HG03571 (cell line): ENCODE results near the gene CMTM7.
"Not testable (repeated sequence)": the region's sequence is repeated elsewhere in the genome, so short reads cannot be mapped to it uniquely, and the experiment has no call there.

Source experiments
- ATAC-seq: cut with Tn5 transposase; IDR thresholded peaks from one replicate; pipeline ENCODE4 v1.9.1; 2021; ENCODE audit not compliant: unreplicated experiment

CMTM7 gene

GRCh38 chr3:32381922-32382321 lies 9.7 kb upstream of the CMTM7 start:
- no peak for ATAC-seq

DNA sequence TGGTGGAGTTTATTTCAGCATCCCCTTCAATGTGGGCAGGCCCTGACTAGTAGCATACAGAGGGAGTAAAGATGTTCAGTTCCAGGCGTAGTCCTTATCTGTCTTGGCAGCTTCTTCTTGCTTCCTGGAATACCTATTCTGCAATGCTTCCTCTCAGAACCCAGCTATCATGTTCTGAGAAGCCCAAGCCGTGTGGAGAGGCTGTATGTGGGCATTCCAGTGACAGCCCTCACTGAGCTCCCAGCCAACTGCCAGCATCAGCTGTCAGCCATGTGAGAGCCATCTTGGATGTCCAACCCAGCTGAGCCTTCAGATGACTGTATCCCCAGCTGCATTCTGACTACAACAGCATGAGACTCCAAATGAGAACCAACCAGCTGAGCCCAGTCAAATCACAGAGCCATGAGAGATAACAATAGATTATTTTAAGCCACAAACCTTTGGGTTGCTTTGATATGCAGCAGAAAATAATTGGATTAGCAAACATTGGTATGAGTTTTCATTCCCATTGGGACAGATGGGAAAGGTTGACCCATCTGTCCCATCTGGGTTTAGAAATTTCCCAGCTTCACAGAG lies 8.4 kb upstream of the CMTM7 start:
- no peak for ATAC-seq

DNA sequence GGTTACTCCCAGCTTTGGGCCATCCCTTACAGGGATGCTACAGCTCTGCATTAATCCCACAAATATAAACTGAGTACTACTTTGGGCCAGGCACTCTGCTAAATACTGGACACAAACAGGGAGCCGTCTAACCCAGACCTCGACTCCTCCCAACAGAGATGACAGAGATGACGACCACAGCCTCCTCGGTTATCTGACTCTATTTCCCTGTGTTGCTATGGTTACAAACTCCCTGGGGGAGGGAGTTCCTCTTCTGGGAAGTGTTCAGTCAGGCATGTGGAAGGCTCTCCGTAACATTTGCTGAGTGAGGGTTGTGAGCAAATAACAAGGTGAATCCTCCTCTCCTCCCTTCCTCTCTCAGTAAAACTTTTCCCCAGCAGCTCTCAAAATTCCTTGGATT lies 6.7 kb upstream of the CMTM7 start:
- no peak for ATAC-seq

DNA sequence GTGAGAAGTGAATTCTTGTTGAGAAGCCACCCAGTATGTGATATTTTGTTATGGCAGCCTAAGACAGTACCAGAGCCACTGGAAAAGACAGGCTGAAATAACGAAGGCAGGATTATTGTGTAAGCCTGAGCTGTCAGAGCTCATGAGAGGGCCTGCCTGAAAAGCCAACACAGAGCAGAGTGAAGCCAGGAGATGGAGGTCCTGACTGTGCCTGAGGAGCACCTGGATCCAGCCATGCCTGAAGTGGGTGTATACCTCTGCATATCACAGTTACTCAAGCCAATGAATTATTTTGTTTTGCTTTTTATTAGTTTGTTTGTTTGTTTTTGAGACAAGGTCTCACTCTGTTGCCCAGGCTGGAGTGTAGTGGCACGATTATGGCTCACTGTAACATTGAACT lies 4.1 kb upstream of the CMTM7 start:
- no peak for ATAC-seq

DNA sequence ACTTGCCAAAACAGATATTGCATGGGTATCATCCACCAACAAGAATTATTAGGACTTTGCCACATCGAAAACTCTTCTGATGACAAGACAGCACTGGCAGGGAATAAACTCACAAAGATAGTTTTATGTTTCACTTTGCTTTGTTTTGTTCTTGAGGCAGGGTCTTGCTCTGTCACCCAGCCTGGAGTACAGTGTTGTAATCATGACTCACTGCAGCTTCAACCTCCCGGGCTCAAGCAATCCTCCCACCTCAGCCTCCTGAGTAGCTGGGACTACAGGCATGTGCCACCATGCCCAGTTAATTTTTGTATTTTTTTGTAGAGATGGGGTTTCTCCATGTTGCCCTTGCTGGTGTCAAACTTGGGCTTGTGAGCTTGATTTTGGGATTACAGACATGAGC lies 2.1 kb upstream of the CMTM7 start:
- not testable (repeated sequence) for ATAC-seq

DNA sequence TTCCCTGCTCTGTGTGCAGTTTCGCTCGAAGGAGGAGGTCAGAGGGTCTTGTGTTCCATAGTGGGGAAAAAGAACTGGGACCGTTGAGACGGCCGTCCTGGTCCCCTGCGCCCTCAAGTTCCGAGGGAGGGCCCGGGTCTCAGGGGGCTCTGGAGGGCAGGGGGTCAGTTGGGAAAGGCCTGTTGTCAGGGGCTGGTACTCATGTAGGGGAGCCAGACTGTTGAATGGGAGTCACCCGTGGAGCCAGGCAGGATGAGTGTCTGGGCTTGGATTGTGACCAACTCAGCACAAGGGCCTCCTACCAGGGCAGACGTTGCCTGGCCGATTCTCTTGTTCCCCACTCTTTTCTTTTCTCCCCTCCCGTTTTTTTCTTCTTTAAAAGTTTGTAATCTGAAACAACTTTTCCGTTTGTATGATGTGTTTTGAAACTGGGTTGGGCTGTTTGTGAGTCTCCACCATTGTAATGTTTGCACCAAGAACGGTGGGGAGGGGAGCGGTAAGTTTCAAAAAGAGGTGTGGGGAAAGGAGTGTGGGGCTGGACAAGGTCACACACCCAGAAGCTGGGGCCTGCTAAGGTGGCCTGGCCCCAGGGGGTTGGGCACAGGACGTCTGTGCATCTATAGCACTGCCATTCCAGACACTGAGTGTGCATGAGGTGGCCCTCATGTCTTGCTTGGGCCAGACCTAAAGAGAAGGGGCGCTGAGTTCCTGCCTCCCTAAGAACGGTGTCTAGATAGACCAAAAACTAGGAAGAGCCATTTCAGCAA lies 1.1 kb downstream of the CMTM7 start:
- ATAC-seq: no peak

DNA sequence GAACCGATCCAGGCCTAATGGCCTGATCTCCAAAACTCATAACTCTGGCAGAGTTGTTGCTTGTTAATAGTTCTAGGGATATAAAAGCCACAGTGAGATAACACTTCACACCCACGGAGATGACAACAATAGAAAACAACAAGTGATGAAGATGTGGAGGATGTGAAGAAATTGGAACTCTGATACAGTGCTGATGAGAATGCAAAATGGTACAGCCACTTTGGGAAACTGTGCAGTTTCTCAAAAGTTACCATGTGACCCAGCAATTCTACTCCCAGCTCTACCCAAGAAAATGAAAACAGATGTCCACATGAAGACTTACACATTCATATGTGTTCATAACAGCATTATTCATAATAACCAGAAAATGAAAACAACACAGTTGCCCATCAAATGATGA lies 3.8 kb downstream of the CMTM7 start:
- no peak for ATAC-seq

- no peak for ATAC-seq
Observed at GRCh38 chr3:32397941-32398340, 6.3 kb downstream of the CMTM7 start.

DNA sequence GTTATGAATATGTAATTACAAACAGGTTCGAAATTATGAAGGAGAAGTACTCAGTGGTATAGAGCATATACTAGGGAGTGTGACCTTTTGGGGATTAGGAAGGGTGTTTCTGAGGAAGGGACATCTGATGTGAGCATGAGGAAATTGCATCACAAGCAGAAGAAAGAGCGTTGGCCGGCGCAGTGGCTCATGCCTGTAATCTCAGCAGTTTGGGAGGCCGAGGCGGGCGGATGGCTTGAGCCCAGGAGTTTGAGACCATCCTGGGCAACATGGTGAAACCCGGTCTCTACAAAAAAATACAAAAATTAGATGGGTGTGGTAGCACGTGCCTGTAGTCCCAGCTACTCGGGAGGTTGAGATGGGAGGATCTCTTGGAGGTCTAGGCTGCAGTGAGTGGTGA lies 6.9 kb downstream of the CMTM7 start:
- no peak for ATAC-seq

GRCh38 chr3:32399030-32399620 lies 7.5 kb downstream of the CMTM7 start:
- ATAC-seq: no peak

GRCh38 chr3:32401126-32401525 lies 9.5 kb downstream of the CMTM7 start:
- ATAC-seq: no peak

GRCh38 chr3:32401556-32402081 lies 10.0 kb downstream of the CMTM7 start:
- peak; percentile 75 for ATAC-seq

DNA sequence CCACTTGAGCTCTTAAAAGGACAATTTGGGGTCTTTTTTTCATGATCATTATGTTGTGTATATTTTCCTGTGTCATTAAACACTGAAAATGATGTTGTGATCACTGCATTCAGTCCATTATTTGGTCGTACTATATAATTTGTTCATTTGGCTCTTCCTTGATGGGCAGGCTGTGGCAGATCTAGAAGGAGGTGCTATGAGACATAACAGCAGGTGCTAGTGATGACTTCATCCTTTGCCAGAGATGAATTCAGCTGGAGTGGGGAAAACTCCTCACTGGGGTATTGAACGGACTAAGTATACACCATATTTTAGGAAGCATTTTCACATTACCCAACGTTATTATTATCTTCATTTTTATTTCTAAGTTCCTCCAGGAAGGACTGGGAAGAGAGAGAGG lies 12.0 kb downstream of the CMTM7 start:
- no peak for ATAC-seq

DNA sequence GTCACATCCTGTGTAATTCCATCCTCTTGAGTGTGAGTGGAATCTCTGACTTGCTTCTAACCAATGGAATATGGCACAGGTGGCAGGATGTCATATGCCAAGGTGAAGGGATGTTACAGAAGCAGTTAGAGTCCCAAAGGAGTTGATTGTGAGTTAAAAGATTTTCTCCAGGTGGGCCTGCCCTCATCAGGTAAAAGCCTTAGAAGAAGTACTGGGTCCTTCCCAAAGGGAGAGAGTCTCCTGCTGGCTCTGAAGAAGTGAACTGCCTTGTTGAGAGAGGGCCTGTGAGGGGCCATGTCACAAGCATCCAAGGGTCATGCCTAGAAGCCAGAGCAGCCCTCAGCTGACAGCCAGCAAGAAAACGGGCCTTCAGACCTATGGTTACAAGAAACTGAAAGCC lies 13.1 kb downstream of the CMTM7 start:
- ATAC-seq: no peak

- ATAC-seq: no peak
Observed at GRCh38 chr3:32405155-32405554, 13.5 kb downstream of the CMTM7 start.

DNA sequence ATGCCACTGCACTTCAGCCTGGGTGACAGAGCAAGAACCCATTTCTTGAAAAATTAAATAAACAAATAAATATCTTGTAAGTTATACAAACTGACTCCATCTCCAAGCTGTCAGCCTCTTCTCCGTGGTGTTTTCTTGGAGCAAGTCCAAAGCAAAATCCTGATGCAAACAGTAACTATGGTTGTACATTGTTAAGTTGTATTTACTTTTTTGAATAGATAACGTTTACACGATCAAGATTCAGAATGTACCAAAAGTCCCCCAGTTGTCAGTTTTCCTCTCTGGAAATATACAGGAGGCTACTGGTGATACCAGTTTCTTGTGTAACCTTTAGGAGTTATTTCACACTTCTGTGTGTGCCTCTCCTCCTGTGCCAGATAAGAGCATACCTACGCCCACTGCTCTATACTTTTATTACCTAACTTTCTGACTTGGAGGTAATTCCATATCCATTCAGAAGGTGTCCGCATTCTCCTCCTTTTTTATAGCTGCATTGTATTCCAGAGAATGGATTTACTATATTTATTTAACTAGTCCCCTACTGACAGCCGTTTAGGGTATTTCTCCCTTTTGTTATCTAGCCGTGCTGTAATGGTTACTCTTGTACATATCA lies 14.2 kb downstream of the CMTM7 start:
- ATAC-seq: no peak

DNA sequence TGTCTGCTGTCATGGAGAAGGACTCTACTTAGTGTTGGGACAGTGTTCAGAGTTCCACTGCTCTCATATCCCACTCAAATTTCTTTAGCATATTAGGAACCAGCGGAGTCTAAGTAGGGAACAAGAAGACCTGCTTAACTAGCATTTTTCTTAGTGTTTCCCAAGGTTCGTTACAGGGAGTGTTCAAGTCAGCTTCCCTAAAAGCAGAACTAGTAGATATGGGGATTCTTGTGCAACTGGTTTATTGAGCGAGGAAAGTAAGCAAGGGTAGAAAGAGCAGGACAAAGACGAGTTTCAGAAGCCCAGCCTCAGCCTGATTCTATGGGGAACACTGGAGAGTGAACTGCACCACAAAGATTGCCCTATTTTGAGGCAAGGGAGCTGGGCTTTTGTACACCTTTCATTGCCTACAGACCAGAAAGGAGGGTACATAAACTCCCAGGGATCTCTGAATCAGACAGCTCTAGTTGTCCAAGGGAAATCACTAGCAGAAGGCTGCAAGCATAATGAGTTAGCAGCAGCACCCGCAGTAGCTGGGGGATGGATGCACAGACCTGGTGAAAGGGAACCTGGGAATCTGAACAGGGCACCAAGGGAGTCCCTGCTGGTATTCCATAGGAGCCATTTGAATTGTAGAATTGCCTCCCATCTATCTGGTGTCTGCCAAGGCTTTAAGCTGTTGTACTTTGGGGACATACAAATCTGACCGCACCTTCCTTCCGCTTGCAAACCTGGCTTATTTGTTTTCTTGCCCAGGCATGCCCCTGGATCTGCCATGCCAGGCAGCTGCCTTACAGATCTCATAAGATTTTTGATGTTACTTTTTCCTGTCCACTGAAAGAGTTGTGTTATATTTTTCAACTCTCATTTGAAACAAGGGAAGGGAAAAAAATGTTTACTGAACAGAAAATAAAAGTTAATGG lies 15.1 kb downstream of the CMTM7 start:
- ATAC-seq: no peak

DNA sequence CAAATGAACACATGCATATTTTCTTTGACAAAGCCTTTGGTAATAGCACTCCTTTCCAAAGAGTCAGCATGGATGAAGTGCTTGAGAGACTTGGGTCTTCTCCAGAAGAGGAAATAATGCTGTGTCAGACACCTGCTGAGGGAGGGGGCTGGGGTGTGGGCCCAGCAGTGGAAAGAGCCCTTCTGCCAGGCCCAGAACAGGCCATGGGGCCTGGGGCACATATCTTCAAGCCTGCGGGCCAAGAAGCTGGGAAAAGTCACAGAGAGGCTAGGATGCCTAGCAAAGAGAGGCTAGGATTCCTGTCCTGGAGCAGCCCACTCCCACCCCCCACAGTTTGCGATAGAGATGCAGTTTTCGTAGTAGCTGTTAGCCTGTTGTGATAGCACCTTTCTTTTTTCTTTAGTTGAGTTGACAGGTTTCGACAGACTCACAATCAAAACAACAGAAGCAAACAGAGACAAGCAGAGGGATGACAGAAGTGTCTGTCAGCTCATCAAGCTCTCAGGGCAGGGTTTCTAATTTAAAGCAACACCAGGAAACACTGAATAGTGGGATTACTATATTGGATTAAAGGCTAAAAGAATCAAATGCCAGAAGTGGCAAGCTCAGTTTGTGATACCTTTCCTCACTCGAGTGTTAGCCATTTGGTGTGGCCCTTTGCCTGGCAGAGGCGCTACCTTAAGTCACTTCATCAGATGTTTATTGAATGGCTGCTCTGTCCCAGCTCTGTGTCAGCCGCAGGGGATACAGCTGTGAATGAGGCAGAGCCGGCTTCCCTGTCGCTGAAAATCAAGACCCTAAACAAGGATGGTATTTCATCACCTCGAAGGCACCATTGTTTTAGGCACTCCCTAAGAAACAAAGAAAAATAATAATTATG lies 19.0 kb downstream of the CMTM7 start:
- ATAC-seq: no peak

- ATAC-seq: no peak
Observed at GRCh38 chr3:32411442-32411841, 19.8 kb downstream of the CMTM7 start.

DNA sequence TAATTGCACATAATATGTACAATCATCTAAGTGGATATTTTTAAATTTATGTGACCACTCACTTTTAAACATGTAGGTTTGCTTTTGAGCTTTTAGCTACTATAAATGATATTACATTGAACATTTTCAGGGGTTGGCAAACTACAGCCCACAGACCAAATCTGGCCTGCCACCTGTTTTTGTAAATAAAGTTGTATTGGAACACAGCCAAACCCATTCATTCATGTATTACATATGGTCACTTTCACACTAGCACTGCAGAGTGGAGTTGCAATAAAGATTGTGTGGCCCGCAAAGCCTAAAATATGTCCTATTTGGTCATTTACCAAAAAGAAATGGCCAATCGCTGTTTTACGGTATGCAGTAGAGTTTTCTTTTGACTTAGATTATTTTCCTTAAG lies 21.2 kb downstream of the CMTM7 start:
- ATAC-seq: no peak
